Measurements from ENCODE around the gene COL5A2.

The COL5A2 gene

DNA sequence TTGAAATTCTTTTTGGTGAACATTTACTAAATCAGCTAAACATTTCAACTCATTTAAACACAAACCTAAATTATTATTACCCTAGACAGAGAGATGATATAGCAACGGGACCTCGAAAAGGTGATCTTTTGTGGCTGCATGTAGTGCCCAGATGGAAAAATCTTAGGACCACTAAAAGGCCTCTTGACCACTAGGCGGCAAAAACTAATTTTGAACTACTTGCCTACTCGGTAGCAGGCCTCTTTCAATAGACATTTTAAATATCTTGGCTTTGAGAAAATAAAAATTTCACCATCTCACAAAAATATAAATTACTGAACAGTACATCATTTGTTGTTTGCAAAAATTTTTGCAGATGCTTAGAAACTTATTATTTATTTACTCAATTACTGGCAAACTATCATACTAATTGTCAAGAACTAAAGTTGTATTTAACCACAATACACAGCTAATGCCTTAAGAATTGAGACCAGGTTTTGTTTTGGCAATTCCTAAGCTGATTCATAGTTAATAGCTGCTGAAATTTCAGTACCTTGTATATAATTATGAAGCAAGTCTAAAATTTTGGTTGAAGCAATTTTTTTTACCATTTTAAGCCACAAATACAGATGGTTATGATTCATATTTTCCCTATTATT, 196.0 kb downstream of the COL5A2 start:
- DNase-seq = no peak

Data from activated T-cell treated with anti-CD3 and anti-CD28 coated beads, Interleukin-2, amount 50 U/mL, for 1 hour (primary cell).